ENCODE measurements around the gene LPP. TPM values are rescaled to one million over a fixed set of nuclear protein-coding genes. Genes with fewer than 3 reads are reported as not detected.

The LPP gene
- total RNA-seq, 4 donors from 2014 or later: 45.9 to 81.1 (median 63.0) TPM

DNA sequence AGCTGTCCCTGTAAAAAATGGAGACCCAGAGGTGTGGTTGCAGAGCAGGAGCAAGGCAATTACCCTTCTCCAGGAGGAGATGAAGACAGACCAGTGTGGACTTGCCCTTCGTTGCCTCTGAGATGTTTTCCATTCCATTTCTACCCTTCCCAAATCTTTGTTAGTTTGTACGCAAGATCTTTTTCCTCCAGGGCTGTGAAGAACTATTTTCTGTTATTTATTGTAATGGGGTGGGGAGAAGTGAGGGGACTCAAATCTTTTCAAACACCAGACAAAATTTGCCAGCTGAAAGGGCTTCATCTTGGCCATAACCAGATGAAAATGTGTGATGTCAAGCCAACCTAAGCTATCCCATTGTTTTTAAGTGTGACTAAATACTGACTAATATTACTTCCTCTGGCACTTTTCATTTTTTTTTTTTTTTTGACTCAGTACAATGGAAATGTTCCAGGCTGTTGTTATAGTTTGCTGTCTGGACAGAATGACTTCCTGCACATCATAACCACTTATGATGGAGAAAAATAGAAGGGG, 746.5 kb downstream of the LPP start:
- DNase-seq (ENCODE audit: low spot score in 2 of 2): no peak
- intact Hi-C loops (cut with DNase I; ENCODE audit: low total_unique reads): no loop called here
- 18 to 40% methylated on average over 2 of the region's 2 CpGs for WGBS, 2 donors
- TF ChIP-seq, protein P1, sequence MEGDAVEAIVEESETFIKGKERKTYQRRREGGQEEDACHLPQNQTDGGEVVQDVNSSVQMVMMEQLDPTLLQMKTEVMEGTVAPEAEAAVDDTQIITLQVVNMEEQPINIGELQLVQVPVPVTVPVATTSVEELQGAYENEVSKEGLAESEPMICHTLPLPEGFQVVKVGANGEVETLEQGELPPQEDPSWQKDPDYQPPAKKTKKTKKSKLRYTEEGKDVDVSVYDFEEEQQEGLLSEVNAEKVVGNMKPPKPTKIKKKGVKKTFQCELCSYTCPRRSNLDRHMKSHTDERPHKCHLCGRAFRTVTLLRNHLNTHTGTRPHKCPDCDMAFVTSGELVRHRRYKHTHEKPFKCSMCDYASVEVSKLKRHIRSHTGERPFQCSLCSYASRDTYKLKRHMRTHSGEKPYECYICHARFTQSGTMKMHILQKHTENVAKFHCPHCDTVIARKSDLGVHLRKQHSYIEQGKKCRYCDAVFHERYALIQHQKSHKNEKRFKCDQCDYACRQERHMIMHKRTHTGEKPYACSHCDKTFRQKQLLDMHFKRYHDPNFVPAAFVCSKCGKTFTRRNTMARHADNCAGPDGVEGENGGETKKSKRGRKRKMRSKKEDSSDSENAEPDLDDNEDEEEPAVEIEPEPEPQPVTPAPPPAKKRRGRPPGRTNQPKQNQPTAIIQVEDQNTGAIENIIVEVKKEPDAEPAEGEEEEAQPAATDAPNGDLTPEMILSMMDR (IDR thresholded peaks at IDR 0.05): no peak
- TF ChIP-seq POLR2A (IDR thresholded peaks at IDR 0.05): no peak
- no peak overlapping the region for H3K4me3 ChIP-seq (ENCODE audit: low read depth, poor library complexity, severe bottlenecking)

GRCh38 chr3:188901126-188901525, 747.2 kb downstream of the LPP start:
- DNase-seq (ENCODE audit: low spot score in 2 of 2): no peak
- intact Hi-C loops (cut with DNase I; ENCODE audit: low total_unique reads): no loop called here
- no peak overlapping the region for H3K4me3 ChIP-seq (ENCODE audit: low read depth, poor library complexity, severe bottlenecking)
- TF ChIP-seq, protein P1 (IDR thresholded peaks at IDR 0.05): no peak
- no peak for TF ChIP-seq POLR2A (IDR thresholded peaks at IDR 0.05)
- WGBS, 2 donors: 15 to 26% methylated on average over 6 of the region's 6 CpGs

DNA sequence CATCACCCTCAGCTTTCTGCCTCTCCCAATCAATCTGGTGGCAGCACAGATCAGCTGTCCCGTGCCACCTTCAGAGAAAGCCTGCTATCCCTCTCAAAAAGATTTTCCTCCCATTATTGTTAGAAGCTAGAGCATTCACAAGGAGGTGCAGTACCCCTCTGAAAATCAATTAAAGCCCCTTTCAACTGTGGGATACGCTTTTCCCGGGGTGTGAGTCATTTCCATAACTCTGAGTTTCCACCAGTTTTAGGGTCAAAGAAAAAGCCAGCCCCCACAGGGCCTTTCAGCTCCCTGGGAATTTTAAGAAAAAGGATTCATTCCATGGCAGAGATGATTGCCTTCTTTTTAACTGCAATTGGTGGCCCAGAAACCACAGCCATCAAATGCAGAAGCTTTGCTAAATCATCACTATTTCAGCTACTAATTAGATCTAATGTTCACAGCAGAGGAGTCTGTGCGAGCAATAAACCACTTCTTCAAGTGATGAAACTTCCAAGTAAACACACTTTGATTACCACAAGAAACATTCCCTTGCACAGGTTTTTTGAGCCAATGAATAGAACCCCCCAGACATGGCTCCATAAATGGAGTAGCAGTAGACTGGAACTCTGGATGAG, 747.8 kb downstream of the LPP start:
- 77 to 80% methylated on average over 4 of the region's 4 CpGs for WGBS, 2 donors
- H3K4me3 ChIP-seq (ENCODE audit: low read depth, poor library complexity, severe bottlenecking): no peak overlapping the region
- TF ChIP-seq, protein P1 (IDR thresholded peaks at IDR 0.05): no peak
- TF ChIP-seq POLR2A (IDR thresholded peaks at IDR 0.05): no peak
- DNase-seq (ENCODE audit: low spot score in 2 of 2): no peak
- intact Hi-C loops (cut with DNase I; ENCODE audit: low total_unique reads): no loop called here

DNA sequence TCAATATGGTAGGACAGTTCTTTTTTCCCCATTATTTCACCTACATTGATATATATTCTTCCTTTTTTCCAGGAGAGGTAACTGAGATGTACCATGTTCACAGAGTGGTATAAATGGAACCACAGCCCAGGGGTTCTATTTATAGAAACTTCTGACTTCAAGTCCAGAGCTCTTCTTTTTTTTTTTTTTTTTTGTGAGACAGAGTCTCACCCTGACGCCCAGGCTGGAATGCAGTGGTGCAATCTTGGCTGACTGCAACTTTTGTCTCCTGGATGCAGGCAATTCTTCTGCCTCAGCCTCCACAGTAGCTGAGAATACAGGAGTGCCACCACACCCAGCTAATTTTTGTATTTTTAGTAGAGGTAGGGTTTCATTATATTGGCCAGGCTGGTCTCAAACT, 750.7 kb downstream of the LPP start:
- no peak for TF ChIP-seq POLR2A (IDR thresholded peaks at IDR 0.05)
- TF ChIP-seq, protein P1 (IDR thresholded peaks at IDR 0.05): no peak
- intact Hi-C loops (cut with DNase I; ENCODE audit: low total_unique reads): no loop called here
- WGBS, 2 donors: 17 to 30% methylated on average over 1 of the region's 1 CpG
- no peak for DNase-seq (ENCODE audit: low spot score in 2 of 2)
- H3K4me3 ChIP-seq (ENCODE audit: low read depth, poor library complexity, severe bottlenecking): no peak overlapping the region

DNA sequence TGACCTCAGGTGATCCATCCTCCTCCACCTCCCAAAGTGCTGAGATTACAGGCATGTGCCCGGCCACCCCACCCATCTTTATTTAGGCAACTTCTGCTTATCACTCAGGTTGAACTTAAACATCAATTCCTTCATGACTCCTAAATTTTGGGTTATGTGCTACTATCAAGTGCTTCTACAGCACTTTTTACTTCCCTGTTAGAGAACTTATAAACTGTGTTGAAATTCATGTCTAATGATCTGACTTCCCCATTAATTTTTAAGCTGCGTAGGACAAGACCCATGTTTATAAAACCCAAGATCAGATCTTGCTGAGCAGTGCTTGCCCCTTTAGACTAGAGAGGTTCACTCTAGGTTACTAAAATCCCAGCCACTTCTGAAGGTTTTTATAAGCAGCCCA, 751.6 kb downstream of the LPP start:
- TF ChIP-seq POLR2A (IDR thresholded peaks at IDR 0.05): no peak
- TF ChIP-seq, protein P1 (IDR thresholded peaks at IDR 0.05): no peak
- intact Hi-C loops (cut with DNase I; ENCODE audit: low total_unique reads): no loop called here
- no peak for DNase-seq (ENCODE audit: low spot score in 2 of 2)
- H3K4me3 ChIP-seq (ENCODE audit: low read depth, poor library complexity, severe bottlenecking): no peak overlapping the region
- 94 to 95% methylated on average over 2 of the region's 2 CpGs for WGBS, 2 donors

GRCh38 chr3:188906236-188906635, 752.3 kb downstream of the LPP start:
- no peak for DNase-seq (ENCODE audit: low spot score in 2 of 2)
- intact Hi-C loops (cut with DNase I; ENCODE audit: low total_unique reads): no loop called here

More at GRCh38 chr3:188906236-188906635, 752.3 kb downstream of the LPP start:
- TF ChIP-seq POLR2A (IDR thresholded peaks at IDR 0.05): no peak
- TF ChIP-seq, protein P1 (IDR thresholded peaks at IDR 0.05): no peak
- H3K4me3 ChIP-seq (ENCODE audit: low read depth, poor library complexity, severe bottlenecking): no peak overlapping the region
- WGBS, 2 donors: 46 to 52% methylated on average over 7 of the region's 7 CpGs
